ENCODE measurements around the gene SCNN1B. TPM values are rescaled to one million over a fixed set of nuclear protein-coding genes. Genes with fewer than 3 reads are reported as not detected.

SCNN1B gene
- polyA plus RNA-seq, 3 donors from 2014 or later, result not detected

- DNase-seq, result no peak
- H3K4me3 Mint-ChIP-seq, result no peak overlapping the region
- no peaks in the 10 kb centered on the region for H3K4me1 Mint-ChIP-seq
- H3K9me3 Mint-ChIP-seq, result peaks cover 0 to 3% (median 0%) of the 10 kb centered on the region in 6 donors
- peaks cover 3 to 21% (median 9%) of the 10 kb centered on the region in 3 donors for H3K27me3 Mint-ChIP-seq (ENCODE audit: low read depth in 3 of 3)
- no peak overlapping the region for H3K27ac Mint-ChIP-seq
- H3K36me3 Mint-ChIP-seq, result no peaks in the 10 kb centered on the region
Measured at GRCh38 chr16:23278031-23278430, 24.1 kb upstream of the SCNN1B start.

GRCh38 chr16:23279721-23280153, 22.4 kb upstream of the SCNN1B start:
- Mint-ChIP-seq H3K27ac (no peak overlapping the region), H3K4me1 (no peaks in the 10 kb centered on the region), H3K9me3 (peaks cover 0 to 2% (median 0%) of the 10 kb centered on the region in 6 donors), H3K36me3 (no peaks in the 10 kb centered on the region), H3K27me3 (ENCODE audit: low read depth in 3 of 3) (peaks cover 2 to 21% (median 9%) of the 10 kb centered on the region in 3 donors), H3K4me3 (no peak overlapping the region)
- DNase-seq, result no peak

GRCh38 chr16:23280483-23280967, 21.6 kb upstream of the SCNN1B start:
- Mint-ChIP-seq H3K9me3 (no peaks in the 10 kb centered on the region), H3K4me3 (no peak overlapping the region), H3K27ac (no peak overlapping the region), H3K36me3 (no peaks in the 10 kb centered on the region), H3K27me3 (ENCODE audit: low read depth in 3 of 3) (peaks cover 2 to 19% (median 7%) of the 10 kb centered on the region in 3 donors), H3K4me1 (no peaks in the 10 kb centered on the region)
- DNase-seq, result no peak

GRCh38 chr16:23282568-23282967, 19.5 kb upstream of the SCNN1B start:
- DNase-seq, result no peak
- Mint-ChIP-seq H3K4me3 (no peak overlapping the region), H3K27me3 (ENCODE audit: low read depth in 3 of 3) (peaks cover 2 to 14% (median 9%) of the 10 kb centered on the region in 3 donors), H3K36me3 (no peaks in the 10 kb centered on the region), H3K4me1 (no peaks in the 10 kb centered on the region), H3K9me3 (no peaks in the 10 kb centered on the region), H3K27ac (no peak overlapping the region)

- Mint-ChIP-seq H3K9me3 (no peaks in the 10 kb centered on the region), H3K4me1 (no peaks in the 10 kb centered on the region), H3K27ac (no peak overlapping the region), H3K4me3 (no peak overlapping the region), H3K27me3 (ENCODE audit: low read depth in 3 of 3) (peaks cover 0 to 9% (median 8%) of the 10 kb centered on the region in 3 donors), H3K36me3 (no peaks in the 10 kb centered on the region)
- no peak for DNase-seq
Measured at GRCh38 chr16:23283571-23283970, 18.5 kb upstream of the SCNN1B start.

- H3K9me3 Mint-ChIP-seq, result no peaks in the 10 kb centered on the region
- no peak overlapping the region for H3K27ac Mint-ChIP-seq
- H3K36me3 Mint-ChIP-seq, result no peaks in the 10 kb centered on the region
- H3K4me1 Mint-ChIP-seq, result no peaks in the 10 kb centered on the region
- peaks cover 0 to 8% (median 6%) of the 10 kb centered on the region in 3 donors for H3K27me3 Mint-ChIP-seq (ENCODE audit: low read depth in 3 of 3)
- no peak overlapping the region for H3K4me3 Mint-ChIP-seq
- DNase-seq, result no peak
Measured at GRCh38 chr16:23284584-23284983, 17.5 kb upstream of the SCNN1B start.

GRCh38 chr16:23286131-23286532, 16.0 kb upstream of the SCNN1B start:
- no peak for DNase-seq
- no peaks in the 10 kb centered on the region for H3K4me1 Mint-ChIP-seq
- H3K36me3 Mint-ChIP-seq, result no peaks in the 10 kb centered on the region
- H3K9me3 Mint-ChIP-seq, result no peaks in the 10 kb centered on the region
- H3K4me3 Mint-ChIP-seq, result no peak overlapping the region
- H3K27me3 Mint-ChIP-seq (ENCODE audit: low read depth in 3 of 3), result peaks cover 0 to 9% (median 9%) of the 10 kb centered on the region in 3 donors
- H3K27ac Mint-ChIP-seq, result no peak overlapping the region

- no peak overlapping the region for H3K4me3 Mint-ChIP-seq
- no peak overlapping the region for H3K27ac Mint-ChIP-seq
- no peaks in the 10 kb centered on the region for H3K4me1 Mint-ChIP-seq
- H3K9me3 Mint-ChIP-seq, result no peaks in the 10 kb centered on the region
- no peak for DNase-seq
- peaks cover 0 to 9% (median 7%) of the 10 kb centered on the region in 3 donors for H3K27me3 Mint-ChIP-seq (ENCODE audit: low read depth in 3 of 3)
- no peaks in the 10 kb centered on the region for H3K36me3 Mint-ChIP-seq
Measured at GRCh38 chr16:23288209-23288608, 13.9 kb upstream of the SCNN1B start.

- Mint-ChIP-seq H3K9me3 (no peaks in the 10 kb centered on the region), H3K36me3 (no peaks in the 10 kb centered on the region), H3K27ac (no peak overlapping the region), H3K4me1 (no peaks in the 10 kb centered on the region), H3K4me3 (no peak overlapping the region), H3K27me3 (ENCODE audit: low read depth in 3 of 3) (peaks cover 1 to 11% (median 7%) of the 10 kb centered on the region in 3 donors)
- no peak for DNase-seq
Measured at GRCh38 chr16:23288726-23289512, 13.2 kb upstream of the SCNN1B start.

- Mint-ChIP-seq H3K27ac (no peak overlapping the region), H3K4me1 (no peaks in the 10 kb centered on the region), H3K36me3 (no peaks in the 10 kb centered on the region), H3K27me3 (ENCODE audit: low read depth in 3 of 3) (peaks cover 1 to 14% (median 11%) of the 10 kb centered on the region in 3 donors), H3K9me3 (no peaks in the 10 kb centered on the region), H3K4me3 (no peak overlapping the region)
- no peak for DNase-seq
Measured at GRCh38 chr16:23290189-23291062, 11.7 kb upstream of the SCNN1B start.

GRCh38 chr16:23293016-23293415, 9.1 kb upstream of the SCNN1B start:
- H3K36me3 Mint-ChIP-seq, result no peaks in the 10 kb centered on the region
- H3K4me3 Mint-ChIP-seq, result no peak overlapping the region
- no peak for DNase-seq
- no peaks in the 10 kb centered on the region for H3K4me1 Mint-ChIP-seq
- H3K27me3 Mint-ChIP-seq (ENCODE audit: low read depth in 3 of 3), result peaks cover 1 to 16% (median 5%) of the 10 kb centered on the region in 3 donors
- H3K27ac Mint-ChIP-seq, result no peak overlapping the region
- H3K9me3 Mint-ChIP-seq, result no peaks in the 10 kb centered on the region

GRCh38 chr16:23294260-23294659, 7.8 kb upstream of the SCNN1B start:
- H3K9me3 Mint-ChIP-seq, result peaks cover 0 to 2% (median 0%) of the 10 kb centered on the region in 6 donors
- DNase-seq, result no peak
- H3K4me1 Mint-ChIP-seq, result no peaks in the 10 kb centered on the region
- H3K4me3 Mint-ChIP-seq, result no peak overlapping the region
- peaks cover 1 to 16% (median 5%) of the 10 kb centered on the region in 3 donors for H3K27me3 Mint-ChIP-seq (ENCODE audit: low read depth in 3 of 3)
- H3K27ac Mint-ChIP-seq, result no peak overlapping the region
- H3K36me3 Mint-ChIP-seq, result no peaks in the 10 kb centered on the region

GRCh38 chr16:23296994-23297393, 5.1 kb upstream of the SCNN1B start:
- Mint-ChIP-seq H3K4me1 (no peaks in the 10 kb centered on the region), H3K36me3 (peaks cover 0 to 3% (median 3%) of the 10 kb centered on the region in 3 donors), H3K27me3 (ENCODE audit: low read depth in 3 of 3) (peaks cover 1 to 21% (median 8%) of the 10 kb centered on the region in 3 donors), H3K9me3 (peaks cover 0 to 2% (median 0%) of the 10 kb centered on the region in 6 donors), H3K4me3 (no peak overlapping the region), H3K27ac (no peak overlapping the region)
- no peak for DNase-seq
